A549 (cell line): ENCODE data around the gene CLDN5. TPM values are rescaled to one million over a fixed set of nuclear protein-coding genes. Genes with fewer than 3 reads are reported as not detected.

Experiments
- HOXB13 ChIP-seq: fragments of 250-450 bp; sonication (Bioruptor Pico); IDR thresholded peaks from 2 replicates; pipeline ENCODE4 v1.5.0; 2020; ENCODE audit warnings: low read depth, mild to moderate bottlenecking, moderate library complexity
- RFX5 ChIP-seq: fragments of 450-650 bp; IDR thresholded peaks from 2 replicates; pipeline ENCODE4 v1.7.1; 2014; ENCODE audit warnings: antibody characterized with exemption, mild to moderate bottlenecking, moderate library complexity
- ZSCAN20 ChIP-seq: fragments of 250-450 bp; sonication (Bioruptor Pico); IDR thresholded peaks from 2 replicates; pipeline ENCODE4 v1.8.0; 2022; ENCODE audit warnings: mild to moderate bottlenecking, moderate library complexity
- polyA plus RNA-seq, 4 experiments: library from polyadenylated mRNA; depleted of rRNA in 3 of 4; stranded (reverse); fragments of >200 nt; fragmentation: RNase III in 1 of 4; extraction: RNeasy Plus Mini Kit Qiagen cat#74134 plus additional on column Dnase treatment in 1 of 4; gene quantifications; 2 replicates in 3 of 4; 3 replicates in 1 of 4; pipeline ENCODE4 v1.2.3, GENCODE V29; 2011 to 2017

The CLDN5 gene
- polyA plus RNA-seq, 2 of the 4 experiments (the other 2 are of a cell fraction): not detected

DNA sequence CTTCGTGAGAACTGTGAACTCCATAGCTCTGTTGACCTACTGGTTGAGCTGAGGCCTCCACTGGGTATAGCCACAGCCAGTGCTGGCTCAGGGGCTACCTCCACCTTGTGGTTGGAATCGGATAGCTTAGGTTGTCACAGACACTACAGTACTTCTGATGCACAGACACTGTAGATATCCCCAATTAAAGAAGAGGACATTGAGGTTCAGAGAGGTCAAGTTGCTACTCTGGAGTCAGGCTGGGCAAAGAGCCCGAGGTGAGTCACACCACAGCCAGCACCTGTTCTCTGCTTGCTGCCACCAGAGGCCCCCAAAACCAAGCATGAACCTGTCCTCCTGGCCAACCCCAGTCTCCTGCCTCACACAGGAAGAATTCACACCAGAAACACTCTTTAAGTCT lies 50.6 kb downstream of the CLDN5 start (continued):
- TF ChIP-seq RFX5 (no peak), ZSCAN20 (CRISPR knock-in tag) (no peak), HOXB13 (CRISPR knock-in tag) (no peak)

Other genes starting within 250 kb of the CLDN5 start
- 8.6 and 13.0 TPM in 2 replicates for gene CLTCL1, start 232.7 kb downstream of the CLDN5 start, polyA plus RNA-seq (2011; rRNA removed)
- 10.6 to 12.0 TPM (median 11.6 TPM) in 3 replicates for gene CLTCL1, start 232.7 kb downstream of the CLDN5 start, polyA plus RNA-seq (2017; fragmentation: RNase III; extraction: RNeasy Plus Mini Kit Qiagen cat#74134 plus additional on column Dnase treatment)
- 12.3 and 14.4 TPM in 2 replicates for gene HIRA, start 92.7 kb downstream of the CLDN5 start, polyA plus RNA-seq (2011; rRNA removed)
- gene HIRA, start 92.7 kb downstream of the CLDN5 start, polyA plus RNA-seq (2017; fragmentation: RNase III; extraction: RNeasy Plus Mini Kit Qiagen cat#74134 plus additional on column Dnase treatment): 15.9 to 16.6 TPM (median 15.9 TPM) in 3 replicates
- 43.3 and 45.7 TPM in 2 replicates for gene MRPL40, start 91.9 kb downstream of the CLDN5 start, polyA plus RNA-seq (2011; rRNA removed)
- 32.1 to 35.1 TPM (median 34.0 TPM) in 3 replicates for gene MRPL40, start 91.9 kb downstream of the CLDN5 start, polyA plus RNA-seq (2017; fragmentation: RNase III; extraction: RNeasy Plus Mini Kit Qiagen cat#74134 plus additional on column Dnase treatment)
- gene C22orf39, start 76.7 kb downstream of the CLDN5 start, polyA plus RNA-seq (2011; rRNA removed): 19.5 and 20.7 TPM in 2 replicates
- gene C22orf39, start 76.7 kb downstream of the CLDN5 start, polyA plus RNA-seq (2017; fragmentation: RNase III; extraction: RNeasy Plus Mini Kit Qiagen cat#74134 plus additional on column Dnase treatment): 19.4 to 20.2 TPM (median 19.5 TPM) in 3 replicates
- gene UFD1, start 45.2 kb downstream of the CLDN5 start, polyA plus RNA-seq (2011; rRNA removed): 96.1 and 117 TPM in 2 replicates
- gene UFD1, start 45.2 kb downstream of the CLDN5 start, polyA plus RNA-seq (2017; fragmentation: RNase III; extraction: RNeasy Plus Mini Kit Qiagen cat#74134 plus additional on column Dnase treatment): 94.4 to 109 TPM (median 95.4 TPM) in 3 replicates
- gene CDC45, start 44.5 kb downstream of the CLDN5 start, polyA plus RNA-seq (2011; rRNA removed): 36.7 and 51.6 TPM in 2 replicates
- 44.5 to 47.2 TPM (median 46.0 TPM) in 3 replicates for gene CDC45, start 44.5 kb downstream of the CLDN5 start, polyA plus RNA-seq (2017; fragmentation: RNase III; extraction: RNeasy Plus Mini Kit Qiagen cat#74134 plus additional on column Dnase treatment)
- 4.6 and 5.7 TPM in 2 replicates for gene SEPTIN5, start 190.1 kb upstream of the CLDN5 start, polyA plus RNA-seq (2011; rRNA removed)
- gene SEPTIN5, start 190.1 kb upstream of the CLDN5 start, polyA plus RNA-seq (2017; fragmentation: RNase III; extraction: RNeasy Plus Mini Kit Qiagen cat#74134 plus additional on column Dnase treatment): 10.8 to 13.9 TPM (median 12.6 TPM) in 3 replicates
- gene GP1BB, start 199.1 kb upstream of the CLDN5 start, polyA plus RNA-seq (2011; rRNA removed): 0.06 and 0.25 TPM in 2 replicates
- 0.48 to 1.1 TPM (median 0.63 TPM) in 3 replicates for gene GP1BB, start 199.1 kb upstream of the CLDN5 start, polyA plus RNA-seq (2017; fragmentation: RNase III; extraction: RNeasy Plus Mini Kit Qiagen cat#74134 plus additional on column Dnase treatment)
- gene TBX1, start 236.4 kb upstream of the CLDN5 start, polyA plus RNA-seq (2011; rRNA removed): 0.30 and 0.66 TPM in 2 replicates
- 2.8 to 3.0 TPM (median 2.9 TPM) in 3 replicates for gene TBX1, start 236.4 kb upstream of the CLDN5 start, polyA plus RNA-seq (2017; fragmentation: RNase III; extraction: RNeasy Plus Mini Kit Qiagen cat#74134 plus additional on column Dnase treatment)